ENCODE data around the gene OPRL1.
"Not testable (repeated sequence)": the region's sequence is repeated elsewhere in the genome, so short reads cannot be mapped to it uniquely, and the experiment has no call there.

OPRL1 gene

GRCh38 chr20:64088586-64088985 is 8.7 kb downstream of the OPRL1 start:
- DNase-seq, result not testable (repeated sequence)

GRCh38 chr20:64090165-64090564 is 10.3 kb downstream of the OPRL1 start:
- no peak for DNase-seq

GRCh38 chr20:64091340-64091739 is 11.5 kb downstream of the OPRL1 start:
- no peak for DNase-seq

- no peak for DNase-seq
Observed at GRCh38 chr20:64091770-64092169, 11.9 kb downstream of the OPRL1 start.

- no peak for DNase-seq
Observed at GRCh38 chr20:64092258-64093012, 12.6 kb downstream of the OPRL1 start.

GRCh38 chr20:64093013-64093503 is 13.2 kb downstream of the OPRL1 start:
- no peak for DNase-seq

GRCh38 chr20:64095455-64095854 is 15.6 kb downstream of the OPRL1 start:
- DNase-seq, result no peak

- no peak for DNase-seq
Observed at GRCh38 chr20:64095927-64096326, 16.0 kb downstream of the OPRL1 start.

- no peak for DNase-seq
Observed at GRCh38 chr20:64096535-64096934, 16.7 kb downstream of the OPRL1 start.

GRCh38 chr20:64098471-64099013 is 18.7 kb downstream of the OPRL1 start:
- no peak for DNase-seq

GRCh38 chr20:64099086-64099786 is 19.4 kb downstream of the OPRL1 start:
- no peak for DNase-seq

GRCh38 chr20:64099880-64100565 is 20.1 kb downstream of the OPRL1 start:
- no peak for DNase-seq

- no peak for DNase-seq
Observed at GRCh38 chr20:64100566-64100888, 20.6 kb downstream of the OPRL1 start.

- no peak for DNase-seq
Observed at GRCh38 chr20:64100946-64101688, 21.2 kb downstream of the OPRL1 start.

- DNase-seq, result no peak
Observed at GRCh38 chr20:64101731-64102621, 22.1 kb downstream of the OPRL1 start.

GRCh38 chr20:64102647-64103354 is 22.9 kb downstream of the OPRL1 start:
- no peak for DNase-seq

GRCh38 chr20:64103871-64104666 is 24.2 kb downstream of the OPRL1 start:
- DNase-seq, result no peak

- no peak for DNase-seq
Observed at GRCh38 chr20:64104667-64105451, 25.0 kb downstream of the OPRL1 start.

GRCh38 chr20:64105846-64106434 is 26.1 kb downstream of the OPRL1 start:
- DNase-seq, result no peak
